Measurements from ENCODE around the gene SCAND1. TPM values are rescaled to one million over a fixed set of nuclear protein-coding genes. Genes with fewer than 3 reads are reported as not detected.
A peak's percentile ranks its signal among the peaks of the same experiment; 100 is the strongest.

The SCAND1 gene
- total and polyA plus RNA-seq, 9 of the 15 experiments (the other 6 are each of a cell fraction or from before 2014, with no cell fraction given) = 0.08 to 94.0 (median 5.8) TPM

DNA sequence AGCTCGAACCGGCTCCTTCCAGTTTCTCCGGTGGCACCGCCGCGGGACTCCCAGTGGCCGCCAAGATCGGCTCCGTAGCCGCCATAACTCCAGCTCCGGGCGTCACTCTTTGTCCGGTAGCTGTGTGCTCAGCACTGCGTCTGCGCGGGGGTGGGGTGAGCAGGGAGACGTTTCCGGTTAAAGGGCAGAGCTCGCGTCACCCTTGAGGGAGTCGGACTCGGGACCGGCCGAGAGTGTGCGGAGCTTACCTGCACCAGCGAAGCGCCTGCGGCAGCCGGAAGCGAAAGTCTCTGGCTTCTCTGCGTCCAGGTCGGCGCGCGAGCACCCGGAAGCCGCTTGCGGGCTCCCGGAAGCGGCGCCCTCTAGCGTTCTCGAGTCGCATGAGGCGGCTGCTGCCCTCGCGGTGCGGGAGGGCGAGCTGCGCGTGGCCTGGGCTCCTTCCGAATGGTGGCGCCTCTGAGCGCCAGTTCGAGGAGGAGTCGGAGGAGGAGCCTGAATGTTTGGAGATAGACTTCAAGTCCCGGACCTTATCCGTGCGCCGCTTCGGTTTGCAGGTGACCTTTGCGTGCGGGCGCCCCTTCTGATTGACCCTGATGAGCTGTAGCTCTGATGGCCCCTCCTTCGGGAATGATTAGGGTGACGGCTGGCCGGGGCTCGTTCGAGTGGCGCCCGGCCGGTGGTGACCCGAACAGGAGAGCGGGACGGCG, at the start of gene SCAND1 (continued):
- no peak for TF ChIP-seq MED1 (CRISPR knock-in tag; IDR thresholded peaks at IDR 0.05; ENCODE audit: borderline replicate concordance)
- no peak for TF ChIP-seq ZNF561 (CRISPR knock-in tag; conservative IDR thresholded peaks at IDR 0.05)
- TF ChIP-seq, protein P1, sequence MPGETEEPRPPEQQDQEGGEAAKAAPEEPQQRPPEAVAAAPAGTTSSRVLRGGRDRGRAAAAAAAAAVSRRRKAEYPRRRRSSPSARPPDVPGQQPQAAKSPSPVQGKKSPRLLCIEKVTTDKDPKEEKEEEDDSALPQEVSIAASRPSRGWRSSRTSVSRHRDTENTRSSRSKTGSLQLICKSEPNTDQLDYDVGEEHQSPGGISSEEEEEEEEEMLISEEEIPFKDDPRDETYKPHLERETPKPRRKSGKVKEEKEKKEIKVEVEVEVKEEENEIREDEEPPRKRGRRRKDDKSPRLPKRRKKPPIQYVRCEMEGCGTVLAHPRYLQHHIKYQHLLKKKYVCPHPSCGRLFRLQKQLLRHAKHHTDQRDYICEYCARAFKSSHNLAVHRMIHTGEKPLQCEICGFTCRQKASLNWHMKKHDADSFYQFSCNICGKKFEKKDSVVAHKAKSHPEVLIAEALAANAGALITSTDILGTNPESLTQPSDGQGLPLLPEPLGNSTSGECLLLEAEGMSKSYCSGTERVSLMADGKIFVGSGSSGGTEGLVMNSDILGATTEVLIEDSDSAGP (CRISPR knock-in tag; IDR thresholded peaks at IDR 0.05) = no peak
- TF ChIP-seq NFE2L1 (tag; IDR thresholded peaks at IDR 0.05; ENCODE audit: borderline replicate concordance, low read depth) = no peak
- TF ChIP-seq, protein P2, sequence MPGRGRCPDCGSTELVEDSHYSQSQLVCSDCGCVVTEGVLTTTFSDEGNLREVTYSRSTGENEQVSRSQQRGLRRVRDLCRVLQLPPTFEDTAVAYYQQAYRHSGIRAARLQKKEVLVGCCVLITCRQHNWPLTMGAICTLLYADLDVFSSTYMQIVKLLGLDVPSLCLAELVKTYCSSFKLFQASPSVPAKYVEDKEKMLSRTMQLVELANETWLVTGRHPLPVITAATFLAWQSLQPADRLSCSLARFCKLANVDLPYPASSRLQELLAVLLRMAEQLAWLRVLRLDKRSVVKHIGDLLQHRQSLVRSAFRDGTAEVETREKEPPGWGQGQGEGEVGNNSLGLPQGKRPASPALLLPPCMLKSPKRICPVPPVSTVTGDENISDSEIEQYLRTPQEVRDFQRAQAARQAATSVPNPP (IDR thresholded peaks at IDR 0.05; ENCODE audit: borderline replicate concordance, insufficient read depth, insufficient read length) = no peak
- peak; percentile 39; the same call in 1 of the 2 replicates for TF ChIP-seq SMARCA4 (IDR thresholded peaks at IDR 0.05)
- no peak; the same call in 1 of the 2 replicates for TF ChIP-seq ATF1 (CRISPR knock-in tag; IDR thresholded peaks at IDR 0.05)
- peak; percentile 88 for TF ChIP-seq ATF1 (tag; IDR thresholded peaks at IDR 0.05)
- peak; percentile 50 for TF ChIP-seq FOSL1 (tag; conservative IDR thresholded peaks at IDR 0.05)
- TF ChIP-seq HEY1 (CRISPR knock-in tag; IDR thresholded peaks at IDR 0.05; ENCODE audit: borderline replicate concordance) = no peak
- TF ChIP-seq BRCA1 (IDR thresholded peaks at IDR 0.05) = no peak
- no peak for TF ChIP-seq BRCA1 (CRISPR knock-in tag; IDR thresholded peaks at IDR 0.05)
- TF ChIP-seq ZNF3 (CRISPR knock-in tag; IDR thresholded peaks at IDR 0.05) = no peak
- TF ChIP-seq SPI1 (IDR thresholded peaks at IDR 0.05; ENCODE audit: borderline replicate concordance, low read depth, low read length) = no peak
- TF ChIP-seq, protein P3, sequence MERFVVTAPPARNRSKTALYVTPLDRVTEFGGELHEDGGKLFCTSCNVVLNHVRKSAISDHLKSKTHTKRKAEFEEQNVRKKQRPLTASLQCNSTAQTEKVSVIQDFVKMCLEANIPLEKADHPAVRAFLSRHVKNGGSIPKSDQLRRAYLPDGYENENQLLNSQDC (CRISPR knock-in tag; IDR thresholded peaks at IDR 0.05) = peak; percentile 9; the same call in 1 of the 2 replicates
- no peak for TF ChIP-seq KDM1A (IDR thresholded peaks at IDR 0.05)
- TF ChIP-seq TEAD2 (tag; IDR thresholded peaks at IDR 0.05) = no peak
- TF ChIP-seq ZFPM2 (CRISPR knock-in tag; IDR thresholded peaks at IDR 0.05) = no peak
- TF ChIP-seq GABPB2 (CRISPR knock-in tag; conservative IDR thresholded peaks at IDR 0.05) = no peak
- peak; percentile 72 for TF ChIP-seq NR2C2 (CRISPR knock-in tag; IDR thresholded peaks at IDR 0.05)
- peak; percentile 96 for TF ChIP-seq NR2C2 (tag; IDR thresholded peaks at IDR 0.05)
- no peak for TF ChIP-seq ILK (tag; IDR thresholded peaks at IDR 0.05; ENCODE audit: borderline replicate concordance, low read depth)
- TF ChIP-seq, protein P4, sequence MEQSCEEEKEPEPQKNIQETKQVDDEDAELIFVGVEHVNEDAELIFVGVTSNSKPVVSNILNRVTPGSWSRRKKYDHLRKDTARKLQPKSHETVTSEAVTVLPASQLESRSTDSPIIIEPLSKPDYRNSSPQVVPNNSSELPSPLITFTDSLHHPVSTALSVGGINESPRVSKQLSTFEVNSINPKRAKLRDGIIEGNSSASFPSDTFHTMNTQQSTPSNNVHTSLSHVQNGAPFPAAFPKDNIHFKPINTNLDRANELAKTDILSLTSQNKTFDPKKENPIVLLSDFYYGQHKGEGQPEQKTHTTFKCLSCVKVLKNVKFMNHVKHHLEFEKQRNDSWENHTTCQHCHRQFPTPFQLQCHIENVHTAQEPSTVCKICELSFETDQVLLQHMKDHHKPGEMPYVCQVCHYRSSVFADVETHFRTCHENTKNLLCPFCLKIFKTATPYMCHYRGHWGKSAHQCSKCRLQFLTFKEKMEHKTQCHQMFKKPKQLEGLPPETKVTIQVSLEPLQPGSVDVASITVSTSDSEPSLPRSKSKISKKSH (CRISPR knock-in tag; IDR thresholded peaks at IDR 0.05) = no peak
- peak; percentile 62 for TF ChIP-seq NCOR1 (IDR thresholded peaks at IDR 0.05)

Measured in K562 (cell line).